ENCODE data around the gene PLS1. TPM values are rescaled to one million over a fixed set of nuclear protein-coding genes. Genes with fewer than 3 reads are reported as not detected.

The PLS1 gene
- polyA plus RNA-seq, 2 of the 4 experiments (the other 2 are of a cell fraction), result 18.5 to 78.1 TPM

- peak overlapping the region; percentile 34 to 44; a peak in 5 of 6 replicates for H3K27ac ChIP-seq
- 84% methylated on average over 8 of the region's 8 CpGs for WGBS (ENCODE audit: missing lambda C conversion rate)
- ChIA-PET POLR2A (no interaction called here), CTCF (interaction anchor here (1.0 to 2.0 kb wide), 3 partner anchors 14 to 28 kb away, joined by 3 to 5 read pairs (median 4); no protein-coding TSS in a partner anchor)
- no peak for TF ChIP-seq HES2 (IDR thresholded peaks at IDR 0.05)
- no peak for TF ChIP-seq MYC (IDR thresholded peaks at IDR 0.05; ENCODE audit: borderline replicate concordance, low read length)
- TF ChIP-seq USF2 (IDR thresholded peaks at IDR 0.05), result no peak
- TF ChIP-seq CBX8 (IDR thresholded peaks at IDR 0.05), result no peak
- TF ChIP-seq RARB (CRISPR knock-in tag; IDR thresholded peaks at IDR 0.05), result no peak
- TF ChIP-seq SREBF2 (IDR thresholded peaks at IDR 0.05), result no peak
- peak; percentile 85 for TF ChIP-seq MAFK (IDR thresholded peaks at IDR 0.05; ENCODE audit: partially characterized antibody)
- no peak for TF ChIP-seq MAZ (IDR thresholded peaks at IDR 0.05; ENCODE audit: borderline replicate concordance, low read depth, low read length)
- TF ChIP-seq NFE2L2 (conservative IDR thresholded peaks at IDR 0.05; ENCODE audit: low read length), result peak; percentile 88
- H3K4me1 ChIP-seq, result peaks cover 25% of the 10 kb centered on the region
- DNase-seq (ENCODE audit: low read depth in 1 of 2, low spot score in 1 of 2), result no peak
- H3K9me3 ChIP-seq, result no peaks in the 10 kb centered on the region
- no peak for ATAC-seq
- no peak for FAIRE-seq
- no peak overlapping the region for H3K4me2 ChIP-seq
- no peak overlapping the region for H3K4me3 ChIP-seq
These were observed 56.7 kb downstream of the PLS1 start for GRCh38 chr3:142652826-142653292.

- ATAC-seq (no peak), DNase-seq (ENCODE audit: low read depth in 1 of 2, low spot score in 1 of 2) (no peak), FAIRE-seq (no peak)
- Histone ChIP-seq H3K9me3 (no peaks in the 10 kb centered on the region), H3K4me3 (no peak overlapping the region), H3K4me1 (peaks cover 19% of the 10 kb centered on the region; the same call in 2 of the 3 replicates), H3K4me2 (no peak overlapping the region), H3K27ac (no peak overlapping the region)
- CTCF ChIA-PET, result interaction anchor here (1.2 to 1.6 kb wide), 3 partner anchors 13 to 70 kb away, joined by 3 to 6 read pairs (median 4); no protein-coding TSS in a partner anchor
- TF ChIP-seq HES2 (IDR thresholded peaks at IDR 0.05) (no peak), PBX3 (IDR thresholded peaks at IDR 0.05) (no peak), HDAC2 (IDR thresholded peaks at IDR 0.05) (no peak), RARB (CRISPR knock-in tag; IDR thresholded peaks at IDR 0.05) (no peak), RCOR1 (IDR thresholded peaks at IDR 0.05; ENCODE audit: low read depth, low read length) (no peak), RFX5 (IDR thresholded peaks at IDR 0.05) (no peak), E2F6 (IDR thresholded peaks at IDR 0.05; ENCODE audit: borderline replicate concordance, low read depth) (no peak), RAD21 (conservative IDR thresholded peaks at IDR 0.05 in 1 of 2, IDR thresholded peaks at IDR 0.05 in 1 of 2) (no peak), ZNF302 (CRISPR knock-in tag; IDR thresholded peaks at IDR 0.05) (no peak), FOXS1 (CRISPR knock-in tag; IDR thresholded peaks at IDR 0.05) (no peak), FOSL2 (IDR thresholded peaks at IDR 0.05) (no peak), FOSL2 (CRISPR knock-in tag; IDR thresholded peaks at IDR 0.05) (no peak), POLR2AphosphoS2 (conservative IDR thresholded peaks at IDR 0.05; ENCODE audit: low read length) (no peak), FOSB (CRISPR knock-in tag; IDR thresholded peaks at IDR 0.05) (no peak), HOXB5 (CRISPR knock-in tag; IDR thresholded peaks at IDR 0.05) (no peak), POLR2A (IDR thresholded peaks at IDR 0.05; ENCODE audit: low read length) (no peak)
- POLR2A ChIA-PET, result no interaction called here
These were observed 60.4 kb downstream of the PLS1 start for GRCh38 chr3:142656575-142656974.

- no peak overlapping the region for H3K27ac ChIP-seq
- no peak overlapping the region for H3K4me3 ChIP-seq
- ChIA-PET POLR2A (no interaction called here), CTCF (interaction anchor here (1.2 to 1.6 kb wide), 2 partner anchors 24 to 70 kb away, joined by 4 to 6 read pairs; no protein-coding TSS in a partner anchor)
- H3K4me2 ChIP-seq, result no peak overlapping the region
- H3K4me1 ChIP-seq, result peaks cover 19% of the 10 kb centered on the region; the same call in 2 of the 3 replicates
- FAIRE-seq, result no peak
- peak; percentile 50 to 54; a peak in 4 of 6 replicates for ATAC-seq
- no peak for DNase-seq (ENCODE audit: low read depth in 1 of 2, low spot score in 1 of 2)
- H3K9me3 ChIP-seq, result no peaks in the 10 kb centered on the region
- 74% methylated on average over 4 of the region's 4 CpGs for WGBS (ENCODE audit: missing lambda C conversion rate)
- TF ChIP-seq PHF8 (IDR thresholded peaks at IDR 0.05; ENCODE audit: borderline replicate concordance, low read depth) (no peak), HDAC2 (IDR thresholded peaks at IDR 0.05) (no peak), CHD4 (IDR thresholded peaks at IDR 0.05; ENCODE audit: borderline replicate concordance) (no peak), SREBF2 (IDR thresholded peaks at IDR 0.05) (no peak), NR3C1 (IDR thresholded peaks at IDR 0.05) (no peak), HMGXB4 (CRISPR knock-in tag; IDR thresholded peaks at IDR 0.05; ENCODE audit: borderline replicate concordance) (no peak), CBX8 (IDR thresholded peaks at IDR 0.05) (no peak), ATOH8 (CRISPR knock-in tag; IDR thresholded peaks at IDR 0.05; ENCODE audit: low read depth) (no peak), ELK1 (IDR thresholded peaks at IDR 0.05; ENCODE audit: low read depth, low read length) (no peak)
These were observed 60.8 kb downstream of the PLS1 start for GRCh38 chr3:142657033-142657432.
